ENCODE data around the gene ELOVL2.

The ELOVL2 gene

GRCh38 chr6:11025921-11026635 lies 18.0 kb downstream of the ELOVL2 start:
- DNase-seq (ENCODE audit: low spot score), result no peak
- no peak for TF ChIP-seq CTCF (IDR thresholded peaks at IDR 0.05; ENCODE audit: extremely low read depth, insufficient read depth, missing control alignments)
- in situ Hi-C loops (cut with MboI; ENCODE audit: low pct_unique_long_range_greater_than_20kb, low sequenced_read_pairs, unreplicated experiment), result no loop called here

- no peak for TF ChIP-seq CTCF (IDR thresholded peaks at IDR 0.05; ENCODE audit: extremely low read depth, insufficient read depth, missing control alignments)
- DNase-seq (ENCODE audit: low spot score), result no peak
- in situ Hi-C loops (cut with MboI; ENCODE audit: low pct_unique_long_range_greater_than_20kb, low sequenced_read_pairs, unreplicated experiment), result no loop called here
Observed at GRCh38 chr6:11025130-11025529, 19.0 kb downstream of the ELOVL2 start.

GRCh38 chr6:11023032-11023431 lies 21.1 kb downstream of the ELOVL2 start:
- no peak for DNase-seq (ENCODE audit: low spot score)
- no peak for TF ChIP-seq CTCF (IDR thresholded peaks at IDR 0.05; ENCODE audit: extremely low read depth, insufficient read depth, missing control alignments)
- in situ Hi-C loops (cut with MboI; ENCODE audit: low pct_unique_long_range_greater_than_20kb, low sequenced_read_pairs, unreplicated experiment), result no loop called here

GRCh38 chr6:11021714-11022113 lies 22.4 kb downstream of the ELOVL2 start:
- in situ Hi-C loops (cut with MboI; ENCODE audit: low pct_unique_long_range_greater_than_20kb, low sequenced_read_pairs, unreplicated experiment), result no loop called here
- TF ChIP-seq CTCF (IDR thresholded peaks at IDR 0.05; ENCODE audit: extremely low read depth, insufficient read depth, missing control alignments), result no peak

GRCh38 chr6:11021003-11021402 lies 23.1 kb downstream of the ELOVL2 start:
- no peak for TF ChIP-seq CTCF (IDR thresholded peaks at IDR 0.05; ENCODE audit: extremely low read depth, insufficient read depth, missing control alignments)
- no peak for DNase-seq (ENCODE audit: low spot score)
- in situ Hi-C loops (cut with MboI; ENCODE audit: low pct_unique_long_range_greater_than_20kb, low sequenced_read_pairs, unreplicated experiment), result no loop called here

More at GRCh38 chr6:11021714-11022113, 22.4 kb downstream of the ELOVL2 start:
- DNase-seq (ENCODE audit: low spot score), result no peak

GRCh38 chr6:11018225-11018624 lies 25.9 kb downstream of the ELOVL2 start:
- in situ Hi-C loops (cut with MboI; ENCODE audit: low pct_unique_long_range_greater_than_20kb, low sequenced_read_pairs, unreplicated experiment), result no loop called here
- TF ChIP-seq CTCF (IDR thresholded peaks at IDR 0.05; ENCODE audit: extremely low read depth, insufficient read depth, missing control alignments), result no peak
- no peak for DNase-seq (ENCODE audit: low spot score)
